Right atrium auricular region (tissue), 2 donors: ENCODE results near the gene NTN1. TPM values are rescaled to one million over a fixed set of nuclear protein-coding genes. Genes with fewer than 3 reads are reported as not detected.

Experiments used
- DNase-seq: peaks from one replicate; pipeline ENCODE4 v3.0.0-alpha.2; 2019; ENCODE audit warnings: low spot score
- H3K27ac ChIP-seq, 2 donors: fragments of 200-600 bp; sonication (generic); 1 replicate in 1 of 2; 2 replicates in 1 of 2; pipeline ENCODE4 v1.5.1; 2016 to 2019
- H3K27me3 ChIP-seq, 2 donors: fragments of 200-600 bp; sonication (generic); one replicate each; pipeline versions ENCODE4 v1.5.1 to v1.6.0; 2017 to 2019
- H3K36me3 ChIP-seq: fragments of 200-600 bp; sonication (generic); one replicate; pipeline ENCODE4 v1.5.1; 2016
- H3K4me1 ChIP-seq, 2 donors: fragments of 200-600 bp; sonication (generic); one replicate each; pipeline versions ENCODE4 v1.5.1 to v1.6.0; 2017 to 2019
- H3K4me3 ChIP-seq, 2 donors: fragments of 200-600 bp; sonication (generic); 1 replicate in 1 of 2; 2 replicates in 1 of 2; pipeline ENCODE4 v1.5.1; 2017 to 2019; ENCODE audit warnings: mild to moderate bottlenecking in 1 of 2, moderate library complexity in 1 of 2
- H3K9me3 ChIP-seq, 2 donors: fragments of 200-600 bp; sonication (generic); one replicate each; pipeline ENCODE4 v1.5.1; 2019
- CTCF ChIP-seq, 2 donors: fragments of 200-600 bp; sonication (generic); IDR thresholded peaks; one replicate each; pipeline ENCODE4 v1.5.1; 2019; ENCODE audit warnings: antibody characterized with exemption in 2 of 2
- total RNA-seq, 2 donors: library from RNA; depleted of rRNA; stranded (reverse); fragments of >200 nt; gene quantifications; one replicate each; pipeline ENCODE4 v1.1.0, GENCODE V29; 2016

The NTN1 gene
- total RNA-seq, 2 donors from 2014 or later: 142 to 163 TPM

- Histone ChIP-seq H3K4me3 (no peak overlapping the region), H3K27ac (no peak overlapping the region), H3K4me1 (peaks cover 0 to 18% of the 10 kb centered on the region in 2 donors), H3K27me3 (no peaks in the 10 kb centered on the region), H3K36me3 (no peaks in the 10 kb centered on the region), H3K9me3 (no peaks in the 10 kb centered on the region)
- no peak for TF ChIP-seq CTCF (IDR thresholded peaks at IDR 0.05)
- DNase-seq: no peak
Measured at GRCh38 chr17:9203771-9204425, 182.6 kb downstream of the NTN1 start.

- no peak for DNase-seq
- H3K4me1 ChIP-seq: peaks cover 0 to 15% of the 10 kb centered on the region in 2 donors
- H3K36me3 ChIP-seq: no peaks in the 10 kb centered on the region
- no peaks in the 10 kb centered on the region for H3K27me3 ChIP-seq
- TF ChIP-seq CTCF (IDR thresholded peaks at IDR 0.05): no peak
- H3K27ac ChIP-seq: no peak overlapping the region
- H3K9me3 ChIP-seq: no peaks in the 10 kb centered on the region
- no peak overlapping the region for H3K4me3 ChIP-seq
Measured at GRCh38 chr17:9204637-9205329, 183.5 kb downstream of the NTN1 start.

- H3K4me1 ChIP-seq: peaks cover 0 to 9% of the 10 kb centered on the region in 2 donors
- H3K9me3 ChIP-seq: no peaks in the 10 kb centered on the region
- H3K27ac ChIP-seq: no peak overlapping the region
- TF ChIP-seq CTCF (IDR thresholded peaks at IDR 0.05): no peak
- no peaks in the 10 kb centered on the region for H3K27me3 ChIP-seq
- DNase-seq: no peak
- H3K4me3 ChIP-seq: no peak overlapping the region
- H3K36me3 ChIP-seq: no peaks in the 10 kb centered on the region
Measured at GRCh38 chr17:9205520-9206409, 184.5 kb downstream of the NTN1 start.

- no peak overlapping the region for H3K4me3 ChIP-seq
- no peaks in the 10 kb centered on the region for H3K9me3 ChIP-seq
- no peaks in the 10 kb centered on the region for H3K36me3 ChIP-seq
- no peak overlapping the region for H3K27ac ChIP-seq
- DNase-seq: no peak
- peaks cover 0 to 9% of the 10 kb centered on the region in 2 donors for H3K4me1 ChIP-seq
- H3K27me3 ChIP-seq: no peaks in the 10 kb centered on the region
- no peak for TF ChIP-seq CTCF (IDR thresholded peaks at IDR 0.05)
Measured at GRCh38 chr17:9206410-9206703, 185.0 kb downstream of the NTN1 start.

GRCh38 chr17:9206741-9207332 is 185.5 kb downstream of the NTN1 start:
- Histone ChIP-seq H3K4me1 (peaks cover 0 to 9% of the 10 kb centered on the region in 2 donors), H3K27me3 (no peaks in the 10 kb centered on the region), H3K36me3 (no peaks in the 10 kb centered on the region), H3K27ac (no peak overlapping the region), H3K4me3 (no peak overlapping the region), H3K9me3 (no peaks in the 10 kb centered on the region)
- DNase-seq: no peak
- no peak for TF ChIP-seq CTCF (IDR thresholded peaks at IDR 0.05)
